HG03097 (cell line): ENCODE measurements around the gene MRGPRF.

ENCODE experiments used
- ATAC-seq: cut with Tn5 transposase; IDR thresholded peaks from one replicate; pipeline ENCODE4 v1.9.1; 2021; ENCODE audit not compliant: unreplicated experiment, low FRiP score

Gene MRGPRF

GRCh38 chr11:69051381-69052342, 38.6 kb upstream of the MRGPRF start:
- no peak for ATAC-seq

DNA sequence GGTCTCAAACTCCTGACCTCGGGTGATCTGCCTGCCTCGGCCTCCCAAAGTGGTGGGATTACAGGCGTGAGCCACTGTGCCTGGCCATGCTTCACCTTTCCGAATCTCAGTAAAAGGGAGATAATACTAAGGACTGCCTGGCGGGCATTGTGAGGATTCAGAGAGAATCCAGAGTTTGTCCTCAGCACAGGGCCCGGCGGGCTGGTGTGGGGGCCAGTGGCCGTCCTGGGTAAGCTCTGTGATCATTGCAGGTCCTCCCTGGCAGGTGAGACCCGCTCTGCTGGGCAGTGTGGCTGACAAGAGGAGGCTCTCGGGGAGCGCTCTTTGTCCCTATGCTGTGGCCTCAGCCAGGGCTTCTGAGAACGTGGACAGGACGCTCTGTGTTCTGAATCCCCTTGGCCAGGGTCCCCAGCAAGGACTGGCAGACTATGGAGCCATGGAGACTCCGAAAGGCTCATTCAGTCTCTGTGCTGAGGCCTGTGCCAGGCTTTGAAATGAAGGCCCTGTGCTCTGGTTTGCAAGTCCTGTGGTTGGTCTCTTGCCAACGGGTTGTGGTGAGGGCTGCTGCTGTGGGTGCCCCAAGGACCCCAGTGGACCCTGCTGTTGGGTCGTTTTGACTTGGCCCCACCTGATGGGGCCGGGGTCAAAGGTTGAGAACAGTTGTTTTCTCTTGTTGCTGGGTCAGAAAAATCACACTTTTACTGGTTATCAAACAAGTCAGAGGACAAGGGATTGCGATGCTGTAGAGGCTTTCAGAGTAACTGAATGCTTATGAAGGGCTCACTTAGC, 37.7 kb upstream of the MRGPRF start:
- ATAC-seq: no peak

GRCh38 chr11:69049490-69049867, 36.4 kb upstream of the MRGPRF start:
- ATAC-seq: no peak

DNA sequence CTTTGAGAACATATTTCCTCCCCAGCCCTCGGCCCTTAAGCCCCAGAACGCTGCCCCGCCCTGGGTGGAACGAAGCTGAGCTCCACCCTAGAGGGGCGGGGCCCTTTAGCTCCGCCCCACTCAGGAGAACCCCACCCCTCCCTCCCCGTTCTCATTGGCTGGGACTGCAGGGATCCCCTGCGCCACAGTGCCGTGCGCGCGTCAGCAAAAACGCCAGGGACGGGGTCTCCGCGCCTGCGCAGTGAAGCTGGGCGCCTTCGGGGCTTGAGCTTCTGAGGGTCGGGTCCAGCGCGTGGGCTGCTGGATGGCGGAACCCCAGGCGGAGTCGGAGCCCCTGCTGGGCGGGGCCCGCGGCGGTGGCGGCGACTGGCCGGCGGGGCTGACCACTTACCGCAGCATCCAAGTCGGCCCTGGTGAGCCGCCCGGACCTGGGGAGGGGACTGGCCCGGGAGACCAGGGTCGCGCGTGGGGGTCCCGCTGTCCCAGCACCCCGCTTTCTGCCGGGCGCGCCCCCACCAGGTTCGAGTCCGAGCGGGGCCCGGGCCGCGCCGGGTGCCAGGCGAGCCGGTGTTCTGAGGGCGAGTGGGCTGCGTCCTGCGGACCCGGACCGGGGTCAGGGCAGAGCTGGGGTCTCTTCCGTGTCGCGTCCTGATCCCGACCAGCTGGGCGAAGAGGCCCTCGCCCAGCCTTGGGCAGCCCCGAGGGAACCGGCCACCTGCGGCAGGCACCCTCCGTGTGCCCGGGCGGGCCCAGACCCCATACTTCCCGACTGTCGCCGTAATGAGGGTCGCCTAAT, 35.8 kb upstream of the MRGPRF start, which contains the start of gene TPCN2:
Gene TPCN2 (plus strand): TSS at position 239 of the 796 bp plus-strand sequence. CDS start 66 bp downstream, at position 305.
- peak; percentile 76 for ATAC-seq

GRCh38 chr11:69048031-69048693, 35.1 kb upstream of the MRGPRF start:
- ATAC-seq: no peak

DNA sequence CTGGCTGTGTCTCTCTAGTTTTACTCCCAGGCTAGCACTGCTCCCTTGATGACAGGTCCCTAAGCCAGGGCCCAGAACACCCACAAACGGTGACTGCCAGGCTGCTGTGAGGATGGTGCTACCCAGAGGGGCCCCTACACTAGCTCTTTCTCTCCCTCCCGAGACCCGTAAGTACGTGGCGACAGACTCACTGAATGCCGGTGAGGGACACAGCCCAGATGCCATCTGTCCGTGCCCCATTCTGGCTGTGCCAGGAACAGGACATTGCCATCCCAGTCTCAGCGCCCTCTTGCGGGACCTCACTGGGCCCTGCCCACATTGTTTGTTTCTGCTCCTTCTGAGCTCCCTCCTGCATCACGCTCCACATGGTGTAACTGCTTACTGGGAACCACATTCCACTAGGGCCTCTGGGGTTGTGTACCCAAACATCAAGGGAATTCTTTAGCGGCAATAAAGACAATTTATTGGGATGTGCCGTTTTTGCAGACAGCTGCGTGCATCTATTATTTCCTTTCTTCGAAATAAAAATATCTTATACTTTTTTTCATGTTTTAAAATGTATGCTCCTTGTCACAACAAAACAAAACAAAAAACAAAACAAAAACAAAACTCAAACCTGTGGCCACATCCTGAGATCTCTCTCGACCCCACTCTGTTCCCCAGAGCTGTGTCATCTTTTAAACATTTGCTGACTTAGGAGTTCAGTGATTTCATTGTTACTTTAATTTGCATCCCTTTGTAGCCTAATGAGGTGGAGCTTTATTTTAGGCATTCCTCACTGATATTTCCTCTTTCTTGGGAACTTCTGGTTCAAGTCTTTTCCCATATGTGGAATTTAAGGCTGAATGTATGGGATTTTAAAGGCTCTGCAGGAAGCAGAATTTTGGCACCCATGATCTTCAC, 31.3 kb upstream of the MRGPRF start:
- ATAC-seq: no peak

- no peak for ATAC-seq
Measured at GRCh38 chr11:69041516-69041915, 28.5 kb upstream of the MRGPRF start.

DNA sequence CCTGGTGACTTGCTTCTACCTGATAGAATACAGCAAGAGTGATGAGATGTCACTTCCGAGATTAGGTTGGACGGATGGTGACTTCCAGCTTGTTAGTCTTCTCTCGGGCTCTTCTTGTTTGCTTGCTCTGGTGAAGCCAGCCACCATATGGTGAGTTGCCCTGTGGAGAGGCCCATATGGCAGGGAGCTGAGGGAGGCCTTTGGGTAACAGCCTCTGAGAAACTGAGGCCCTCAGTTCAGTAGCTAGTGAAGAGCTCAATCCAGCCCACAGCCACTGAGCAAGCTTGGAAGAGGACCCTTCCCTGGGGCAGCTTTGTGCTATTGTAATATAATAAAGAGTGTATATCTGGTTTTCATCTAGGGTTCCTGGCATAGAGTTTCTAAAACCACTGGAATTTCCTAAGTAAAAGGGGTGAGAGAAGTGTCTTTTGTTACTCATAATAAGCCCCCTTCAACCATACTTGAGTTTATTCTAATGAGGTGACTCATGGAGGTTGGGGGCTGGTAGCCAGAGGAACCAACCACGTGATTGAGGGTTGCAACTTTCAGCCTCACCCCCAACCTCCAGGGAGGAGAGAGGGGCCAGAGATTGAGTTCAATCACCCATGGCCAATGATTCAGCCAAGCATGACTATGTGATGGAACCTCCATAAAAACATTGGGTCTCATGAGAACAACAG, 27.7 kb upstream of the MRGPRF start:
- no peak for ATAC-seq

DNA sequence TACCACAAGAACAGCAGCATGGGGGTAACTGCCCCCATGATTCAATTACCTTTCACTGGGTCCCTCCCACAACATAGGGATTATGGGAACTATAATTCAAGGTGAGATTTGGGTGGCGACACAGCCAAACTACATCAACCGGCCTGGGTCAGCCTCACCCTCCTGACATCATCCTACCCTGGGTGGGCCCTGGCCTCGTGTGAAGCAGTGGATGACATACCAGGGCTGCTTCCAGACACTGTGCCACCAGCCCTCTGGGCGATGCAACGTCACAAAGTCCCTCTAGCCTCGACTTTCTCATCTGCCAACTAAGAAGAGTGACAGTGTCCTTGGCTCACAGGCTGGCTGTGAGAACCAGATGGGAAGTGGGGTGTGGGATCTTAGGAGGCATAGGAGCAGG, 27.0 kb upstream of the MRGPRF start:
- ATAC-seq: no peak

DNA sequence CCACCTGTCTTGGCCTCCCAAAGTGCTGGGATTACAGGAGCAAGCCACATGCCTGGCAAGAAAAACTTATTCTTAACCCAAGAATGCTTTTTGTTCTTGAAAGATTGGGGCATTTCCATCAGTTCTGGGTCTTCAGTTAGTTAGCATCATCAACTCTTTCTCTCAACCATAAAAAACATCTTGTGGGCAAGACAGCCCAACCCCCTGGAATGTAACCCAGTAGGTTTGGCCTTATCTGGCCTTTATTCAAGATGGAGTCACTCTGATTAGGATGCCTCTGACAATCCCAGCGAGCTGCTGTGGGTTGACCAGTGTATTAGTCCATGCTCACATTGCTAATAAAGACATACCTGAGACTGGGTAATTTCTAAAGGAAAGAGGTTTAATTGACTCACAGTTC, 26.5 kb upstream of the MRGPRF start:
- ATAC-seq: no peak

DNA sequence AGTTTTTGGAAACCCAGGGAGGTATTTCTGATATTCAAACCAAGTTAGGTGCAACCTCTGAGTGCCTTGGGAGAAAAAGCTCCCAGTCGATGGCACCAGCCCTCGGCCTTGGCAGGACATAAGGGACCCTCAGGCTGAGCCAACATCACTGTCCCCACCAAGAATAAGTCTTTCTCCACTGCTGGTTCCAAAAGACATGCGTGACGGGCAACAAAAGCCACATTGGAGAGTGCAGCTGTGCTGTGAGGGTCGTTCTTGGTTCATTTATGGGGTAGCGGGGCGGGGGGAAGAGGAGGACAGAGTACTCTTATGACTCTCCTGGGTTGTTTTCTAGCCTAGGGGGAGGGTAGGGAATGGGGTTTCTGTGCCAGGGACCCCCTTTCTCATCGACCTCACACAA, 24.5 kb upstream of the MRGPRF start:
- ATAC-seq: no peak

GRCh38 chr11:69037074-69037473, 24.0 kb upstream of the MRGPRF start:
- ATAC-seq: no peak

DNA sequence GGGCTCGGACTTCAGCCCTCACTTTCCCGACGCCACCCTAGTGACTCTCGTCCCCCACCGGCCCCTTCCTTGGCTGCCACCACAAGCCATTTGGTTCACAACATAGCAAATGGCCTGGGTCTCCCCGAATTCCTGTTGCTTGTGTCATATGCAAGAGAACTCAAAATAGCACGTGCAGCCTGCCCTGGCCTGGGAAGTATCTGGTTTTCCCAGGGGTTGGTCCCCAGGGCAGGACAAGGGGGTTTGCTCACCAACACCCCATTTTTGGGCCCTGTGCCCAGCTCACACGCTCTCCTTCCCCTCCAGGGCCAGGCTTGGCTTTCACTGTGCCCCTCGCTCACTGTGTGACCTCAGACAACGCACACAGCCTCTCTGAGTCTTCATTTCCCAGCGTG, 22.9 kb upstream of the MRGPRF start:
- no peak for ATAC-seq

GRCh38 chr11:69035150-69035945, 22.3 kb upstream of the MRGPRF start:
- ATAC-seq: no peak

DNA sequence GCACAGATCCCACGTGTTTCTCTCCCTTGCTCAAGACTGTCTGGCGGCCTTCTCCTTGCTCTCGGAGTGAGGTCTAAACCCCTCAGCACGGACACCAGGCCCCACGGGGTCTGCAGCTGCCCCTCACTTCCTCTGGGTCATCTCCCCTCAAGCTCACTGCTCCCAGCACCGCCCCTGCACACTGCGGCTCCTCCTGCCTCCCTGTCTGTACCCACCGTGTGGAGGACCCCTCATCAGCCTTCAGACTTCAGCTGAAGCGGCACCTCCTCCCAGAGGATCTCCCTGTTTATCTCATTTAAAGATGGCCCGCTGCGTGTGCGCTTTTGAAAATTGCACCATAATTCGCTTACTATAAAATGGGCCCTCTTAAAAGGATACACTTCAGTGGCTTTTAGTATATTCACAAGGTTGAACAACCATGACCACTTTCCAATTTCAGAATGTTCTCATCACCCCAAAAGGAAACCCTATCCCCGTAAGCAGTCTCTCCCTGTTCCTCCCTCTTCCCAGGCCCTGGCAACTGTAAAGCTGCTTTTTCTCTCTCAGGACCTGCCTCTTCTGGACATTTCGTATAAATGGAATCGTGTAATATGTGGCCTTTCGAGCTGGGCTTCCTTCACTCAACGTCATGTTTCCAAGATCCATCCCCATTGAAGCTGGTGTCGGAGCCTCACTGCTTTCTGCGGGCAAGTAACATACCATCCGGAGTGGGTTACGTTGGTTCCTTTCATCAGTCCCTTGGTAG, 21.2 kb upstream of the MRGPRF start:
- ATAC-seq: no peak

DNA sequence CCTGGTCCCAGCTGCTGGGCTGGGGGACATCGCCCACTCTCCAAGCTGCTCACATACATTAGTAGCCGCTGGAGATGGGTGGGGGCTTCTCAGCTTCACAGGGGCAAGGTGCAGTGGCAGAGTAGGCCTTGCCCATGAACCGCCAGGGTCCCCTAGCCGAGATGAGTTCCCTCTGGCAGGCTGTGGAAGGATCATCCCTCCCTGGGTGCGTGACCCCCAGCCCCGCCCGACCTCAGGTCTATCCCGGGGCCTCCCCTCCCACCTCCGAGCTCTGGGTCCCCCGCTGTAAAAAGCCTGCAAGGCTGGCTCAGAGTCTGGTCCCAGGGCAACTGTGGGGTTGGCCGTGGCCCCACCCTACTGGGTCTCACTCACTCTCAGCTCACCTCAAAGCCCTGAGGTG, 20.4 kb upstream of the MRGPRF start:
- ATAC-seq: no peak

- no peak for ATAC-seq
Measured at GRCh38 chr11:69032833-69033232, 19.8 kb upstream of the MRGPRF start.
